ENCODE data around the gene ASPDH.

ASPDH gene

GRCh38 chr19:50513746-50514345, at the start of gene ASPDH:
TSS of gene ASPDH (minus strand) at chr19:50513913. CDS start at chr19:50513823, 90 bp downstream.
- H3K4me3 ChIP-seq (ENCODE audit: low read depth, low read length), result no peak within 1 kb of the TSS

GRCh38 chr19:50562996-50563395, 49.3 kb upstream of the ASPDH start:
- no peak overlapping the region for H3K4me3 ChIP-seq (ENCODE audit: low read depth, low read length)

GRCh38 chr19:50562329-50562728, 48.6 kb upstream of the ASPDH start:
- no peak overlapping the region for H3K4me3 ChIP-seq (ENCODE audit: low read depth, low read length)

- H3K4me3 ChIP-seq (ENCODE audit: low read depth, low read length), result no peak overlapping the region
These were observed 45.9 kb upstream of the ASPDH start for GRCh38 chr19:50559636-50560035.

- no peak overlapping the region for H3K4me3 ChIP-seq (ENCODE audit: low read depth, low read length)
These were observed 44.7 kb upstream of the ASPDH start for GRCh38 chr19:50558449-50558848.

- H3K4me3 ChIP-seq (ENCODE audit: low read depth, low read length), result no peak overlapping the region
These were observed 44.3 kb upstream of the ASPDH start for GRCh38 chr19:50558039-50558438.

GRCh38 chr19:50557009-50557613, 43.4 kb upstream of the ASPDH start:
- H3K4me3 ChIP-seq (ENCODE audit: low read depth, low read length), result peak overlapping the region; percentile 1

GRCh38 chr19:50556282-50557008, 42.7 kb upstream of the ASPDH start:
- peak overlapping the region; percentile 65 for H3K4me3 ChIP-seq (ENCODE audit: low read depth, low read length)

GRCh38 chr19:50555450-50556281, 42.0 kb upstream of the ASPDH start:
- peak overlapping the region; percentile 65 for H3K4me3 ChIP-seq (ENCODE audit: low read depth, low read length)

GRCh38 chr19:50555033-50555432, 41.3 kb upstream of the ASPDH start:
- H3K4me3 ChIP-seq (ENCODE audit: low read depth, low read length), result no peak overlapping the region

GRCh38 chr19:50554212-50554611, 40.5 kb upstream of the ASPDH start:
- no peak overlapping the region for H3K4me3 ChIP-seq (ENCODE audit: low read depth, low read length)

- H3K4me3 ChIP-seq (ENCODE audit: low read depth, low read length), result no peak overlapping the region
These were observed 39.5 kb upstream of the ASPDH start for GRCh38 chr19:50553134-50553703.

GRCh38 chr19:50552540-50552939, 38.8 kb upstream of the ASPDH start:
- no peak overlapping the region for H3K4me3 ChIP-seq (ENCODE audit: low read depth, low read length)

- peak overlapping the region; percentile 28 for H3K4me3 ChIP-seq (ENCODE audit: low read depth, low read length)
These were observed 38.0 kb upstream of the ASPDH start for GRCh38 chr19:50551715-50552187.

- H3K4me3 ChIP-seq (ENCODE audit: low read depth, low read length), result peak overlapping the region; percentile 28
These were observed 37.5 kb upstream of the ASPDH start for GRCh38 chr19:50551034-50551714.

- no peak overlapping the region for H3K4me3 ChIP-seq (ENCODE audit: low read depth, low read length)
These were observed 36.9 kb upstream of the ASPDH start for GRCh38 chr19:50550594-50550966.

GRCh38 chr19:50549927-50550593, 36.3 kb upstream of the ASPDH start:
- no peak overlapping the region for H3K4me3 ChIP-seq (ENCODE audit: low read depth, low read length)

- no peak overlapping the region for H3K4me3 ChIP-seq (ENCODE audit: low read depth, low read length)
These were observed 35.6 kb upstream of the ASPDH start for GRCh38 chr19:50549059-50549926.

Data from iPS-11a (cell line).